ENCODE measurements around the gene TLX1. TPM values are rescaled to one million over a fixed set of nuclear protein-coding genes. Genes with fewer than 3 reads are reported as not detected.

TLX1 gene
- total and polyA plus RNA-seq, 7 donors, result 0.07 TPM; not detected in 6

DNA sequence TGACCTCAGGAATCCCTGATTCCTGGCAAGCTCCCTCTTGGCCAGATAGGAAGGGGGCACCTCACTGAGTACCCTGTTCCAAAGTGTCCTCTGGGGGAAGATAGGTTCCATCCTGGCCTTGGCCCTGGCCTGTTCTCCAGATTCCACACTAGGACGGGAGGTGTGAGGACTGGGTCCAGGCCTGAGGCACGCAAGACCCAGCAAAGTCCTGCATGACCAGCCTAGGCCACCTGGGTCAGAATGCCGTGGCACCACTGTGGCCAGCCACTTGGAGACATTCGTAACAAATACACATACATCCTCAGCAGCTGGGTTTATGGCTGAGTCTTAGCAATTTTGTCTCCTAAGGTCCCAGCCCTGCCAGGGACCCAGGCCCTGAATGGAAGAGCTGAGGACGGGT is 23.3 kb upstream of the TLX1 start:
- no peak overlapping the region for H3K27ac ChIP-seq
- H3K9me3 ChIP-seq, result no peaks in the 10 kb centered on the region
- DNase-seq, result no peak
- WGBS, 2 donors, result 89 to 94% methylated on average over 5 of the region's 5 CpGs
- intact Hi-C loops (cut with DNase I), result no loop called here
- H3K4me1 ChIP-seq, result no peaks in the 10 kb centered on the region
- H3K27me3 ChIP-seq, result peaks cover 3 to 55% (median 7%) of the 10 kb centered on the region in 3 donors
- TF ChIP-seq, protein P1, sequence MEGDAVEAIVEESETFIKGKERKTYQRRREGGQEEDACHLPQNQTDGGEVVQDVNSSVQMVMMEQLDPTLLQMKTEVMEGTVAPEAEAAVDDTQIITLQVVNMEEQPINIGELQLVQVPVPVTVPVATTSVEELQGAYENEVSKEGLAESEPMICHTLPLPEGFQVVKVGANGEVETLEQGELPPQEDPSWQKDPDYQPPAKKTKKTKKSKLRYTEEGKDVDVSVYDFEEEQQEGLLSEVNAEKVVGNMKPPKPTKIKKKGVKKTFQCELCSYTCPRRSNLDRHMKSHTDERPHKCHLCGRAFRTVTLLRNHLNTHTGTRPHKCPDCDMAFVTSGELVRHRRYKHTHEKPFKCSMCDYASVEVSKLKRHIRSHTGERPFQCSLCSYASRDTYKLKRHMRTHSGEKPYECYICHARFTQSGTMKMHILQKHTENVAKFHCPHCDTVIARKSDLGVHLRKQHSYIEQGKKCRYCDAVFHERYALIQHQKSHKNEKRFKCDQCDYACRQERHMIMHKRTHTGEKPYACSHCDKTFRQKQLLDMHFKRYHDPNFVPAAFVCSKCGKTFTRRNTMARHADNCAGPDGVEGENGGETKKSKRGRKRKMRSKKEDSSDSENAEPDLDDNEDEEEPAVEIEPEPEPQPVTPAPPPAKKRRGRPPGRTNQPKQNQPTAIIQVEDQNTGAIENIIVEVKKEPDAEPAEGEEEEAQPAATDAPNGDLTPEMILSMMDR (IDR thresholded peaks at IDR 0.05), result no peak
- no peak for TF ChIP-seq POLR2AphosphoS5 (IDR thresholded peaks at IDR 0.05)
- TF ChIP-seq EP300 (IDR thresholded peaks at IDR 0.05), result no peak
- no peak for TF ChIP-seq POLR2A (IDR thresholded peaks at IDR 0.05)
- no peaks in the 10 kb centered on the region for H3K36me3 ChIP-seq
- no peak overlapping the region for H3K4me3 ChIP-seq

GRCh38 chr10:101110856-101111523 is 20.1 kb upstream of the TLX1 start:
- Histone ChIP-seq H3K4me1 (no peaks in the 10 kb centered on the region), H3K27me3 (peaks cover 3 to 66% (median 17%) of the 10 kb centered on the region in 3 donors), H3K27ac (no peak overlapping the region), H3K36me3 (no peaks in the 10 kb centered on the region), H3K9me3 (no peaks in the 10 kb centered on the region), H3K4me3 (no peak overlapping the region)
- WGBS, 2 donors, result 26 to 40% methylated on average over 6 of the region's 6 CpGs
- intact Hi-C loops (cut with DNase I), result no loop called here
- no peak for TF ChIP-seq POLR2A (IDR thresholded peaks at IDR 0.05)
- no peak for TF ChIP-seq EP300 (IDR thresholded peaks at IDR 0.05)
- no peak for TF ChIP-seq POLR2AphosphoS5 (IDR thresholded peaks at IDR 0.05)
- TF ChIP-seq, protein P1 (IDR thresholded peaks at IDR 0.05), result no peak
- no peak for DNase-seq

DNA sequence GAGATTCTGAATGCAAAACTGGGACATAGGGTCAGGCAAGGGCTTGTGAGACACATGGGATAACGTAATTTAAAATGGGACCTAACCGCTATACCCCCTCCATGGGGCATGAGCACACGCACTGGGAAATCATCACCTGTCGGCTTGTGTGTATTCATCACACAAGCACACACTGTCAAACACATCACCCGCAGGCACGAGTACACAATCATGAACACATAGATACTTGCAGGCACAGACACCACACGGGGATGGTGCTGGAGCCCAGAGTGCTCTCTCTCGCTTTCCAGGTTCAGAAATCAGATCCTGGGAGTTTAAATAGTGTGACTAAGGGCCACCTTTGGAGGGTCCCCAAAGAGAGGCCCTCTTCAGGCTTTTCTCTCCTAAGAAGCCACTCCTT is 19.6 kb upstream of the TLX1 start:
- TF ChIP-seq EP300 (IDR thresholded peaks at IDR 0.05) (no peak), POLR2AphosphoS5 (IDR thresholded peaks at IDR 0.05) (no peak), POLR2A (IDR thresholded peaks at IDR 0.05) (no peak)
- TF ChIP-seq, protein P1 (IDR thresholded peaks at IDR 0.05), result no peak
- intact Hi-C loops (cut with DNase I), result no loop called here
- H3K27me3 ChIP-seq, result peaks cover 3 to 66% (median 17%) of the 10 kb centered on the region in 3 donors

DNA sequence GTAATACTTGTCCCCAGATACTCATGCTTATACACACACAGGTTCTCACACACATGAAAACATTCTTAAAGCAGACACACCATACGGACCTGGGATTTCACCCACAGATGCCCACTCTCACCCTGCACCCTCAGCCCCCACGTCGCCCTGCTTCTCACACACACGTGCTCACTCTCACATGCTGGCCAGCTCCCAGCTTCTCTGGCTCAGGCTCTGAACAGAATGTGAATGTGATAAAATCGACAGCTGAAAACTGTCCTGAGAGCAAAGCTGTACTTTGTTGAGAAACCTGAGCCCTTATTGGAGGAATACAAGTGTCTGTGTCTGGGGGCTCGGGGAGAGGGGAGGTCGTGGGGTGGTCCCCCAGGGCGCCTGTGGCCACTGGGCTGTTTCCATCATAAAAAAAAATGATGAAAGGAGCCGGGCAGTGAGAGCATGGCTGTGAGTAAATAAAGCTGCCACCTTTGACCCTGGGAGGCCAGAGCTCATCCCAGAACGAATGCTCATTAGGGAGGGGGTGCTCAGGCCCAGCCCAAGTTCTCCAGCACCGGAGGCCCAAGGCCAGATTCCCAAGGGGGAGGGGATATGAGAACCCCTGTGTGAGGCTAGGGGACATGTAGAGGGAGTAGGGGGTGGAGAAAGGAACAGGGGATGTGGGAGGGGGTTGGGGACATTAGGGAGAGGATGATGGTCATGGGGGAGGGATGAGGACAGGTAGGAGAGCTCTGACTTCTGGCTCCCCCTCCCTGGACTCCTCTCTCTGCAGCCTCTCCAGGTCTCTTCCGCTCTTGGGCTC is 18.1 kb upstream of the TLX1 start:
- H3K4me3 ChIP-seq, result no peak overlapping the region
- no peaks in the 10 kb centered on the region for H3K9me3 ChIP-seq
- WGBS, 2 donors, result 14 to 27% methylated on average over 12 of the region's 12 CpGs
- H3K36me3 ChIP-seq, result no peaks in the 10 kb centered on the region
- peaks cover 3 to 63% (median 17%) of the 10 kb centered on the region in 3 donors for H3K27me3 ChIP-seq
- no peak for TF ChIP-seq POLR2AphosphoS5 (IDR thresholded peaks at IDR 0.05)
- TF ChIP-seq, protein P1 (IDR thresholded peaks at IDR 0.05), result no peak
- no peak for TF ChIP-seq POLR2A (IDR thresholded peaks at IDR 0.05)
- TF ChIP-seq EP300 (IDR thresholded peaks at IDR 0.05), result no peak
- no peak overlapping the region for H3K27ac ChIP-seq
- no peak for DNase-seq
- no peaks in the 10 kb centered on the region for H3K4me1 ChIP-seq
- intact Hi-C loops (cut with DNase I), result no loop called here

More for the DNA sequence above, 19.6 kb upstream of the TLX1 start:
- Histone ChIP-seq H3K4me1 (no peaks in the 10 kb centered on the region), H3K36me3 (no peaks in the 10 kb centered on the region), H3K9me3 (no peaks in the 10 kb centered on the region), H3K27ac (no peak overlapping the region), H3K4me3 (no peak overlapping the region)
- no peak for DNase-seq
- 85 to 88% methylated on average over 8 of the region's 8 CpGs for WGBS, 2 donors
